Glutamatergic neuron (in vitro differentiated cells): Measurements from ENCODE around the gene TMEM214. TPM values are rescaled to one million over a fixed set of nuclear protein-coding genes. Genes with fewer than 3 reads are reported as not detected.

Source experiments
- DNase-seq: peaks from one replicate; pipeline ENCODE4 v3.0.0; 2022
- H3K27ac Mint-ChIP-seq: one replicate; pipeline ENCODE4 v1.8.0; 2020; ENCODE audit warnings: mild to moderate bottlenecking, mixed read lengths, inconsistent platforms; ENCODE audit not compliant: unreplicated experiment
- H3K27me3 Mint-ChIP-seq: one replicate; pipeline ENCODE4 v1.8.0; 2020; ENCODE audit warnings: mild to moderate bottlenecking, moderate library complexity, mixed read lengths, inconsistent platforms; ENCODE audit not compliant: unreplicated experiment
- H3K36me3 Mint-ChIP-seq: one replicate; pipeline ENCODE4 v1.8.0; 2020; ENCODE audit warnings: mild to moderate bottlenecking, mixed read lengths, inconsistent platforms; ENCODE audit not compliant: unreplicated experiment
- H3K4me1 Mint-ChIP-seq: one replicate; pipeline ENCODE4 v1.8.0; 2020; ENCODE audit warnings: mild to moderate bottlenecking, low read depth, mixed read lengths, inconsistent platforms; ENCODE audit not compliant: unreplicated experiment
- H3K4me3 Mint-ChIP-seq: one replicate; pipeline ENCODE4 v1.8.0; 2020; ENCODE audit warnings: mild to moderate bottlenecking, mixed read lengths, inconsistent platforms; ENCODE audit not compliant: unreplicated experiment
- H3K9me3 Mint-ChIP-seq: one replicate; pipeline ENCODE4 v1.8.0; 2020; ENCODE audit warnings: mild to moderate bottlenecking, moderate library complexity, mixed read lengths, inconsistent platforms; ENCODE audit not compliant: unreplicated experiment
- total RNA-seq: library from RNA; stranded (reverse); fragmentation: NEBNext Ultra II Directional; extraction: Animal tissue kit (Norgen Biotek cat#: 25700); gene quantifications from one replicate; pipeline ENCODE4 v1.2.1, GENCODE V29; 2021; ENCODE audit not compliant: unreplicated experiment
- TF ChIP-seq, protein P1 (sequence below): fragments of 200-600 bp; sonication (generic); IDR thresholded peaks from one replicate; pipeline ENCODE4 v1.5.0; 2021; ENCODE audit not compliant: partially characterized antibody, unreplicated experiment

Gene TMEM214
- total RNA-seq, 1 donor from 2014 or later = 35.8 TPM

DNA sequence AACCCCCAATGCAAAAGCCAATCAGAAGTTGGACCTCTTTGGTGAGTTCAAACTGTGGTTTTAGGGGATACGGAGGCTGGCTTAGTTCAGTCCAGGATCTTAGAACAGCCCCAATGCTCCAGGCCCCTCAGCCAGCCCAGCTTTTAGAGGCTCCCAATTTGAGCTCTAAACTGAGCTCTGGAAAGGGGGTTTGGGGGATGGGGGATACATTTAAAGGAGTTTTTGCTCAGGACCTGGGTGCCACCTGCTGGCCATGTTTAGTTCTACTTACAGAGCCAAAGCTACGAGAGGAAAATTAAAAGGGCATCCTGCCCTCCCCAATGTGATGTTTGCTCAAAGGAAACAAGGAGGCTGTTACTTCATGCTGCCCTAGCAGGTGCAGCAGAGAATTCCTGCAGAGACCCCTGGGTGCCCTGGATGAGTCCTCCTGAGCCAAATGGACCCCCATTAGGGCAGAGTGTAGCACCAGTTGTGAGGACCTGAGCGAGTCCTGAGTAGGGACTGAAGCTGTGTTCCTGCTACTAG lies 15.9 kb upstream of the TMEM214 start:
- TF ChIP-seq, protein P1, sequence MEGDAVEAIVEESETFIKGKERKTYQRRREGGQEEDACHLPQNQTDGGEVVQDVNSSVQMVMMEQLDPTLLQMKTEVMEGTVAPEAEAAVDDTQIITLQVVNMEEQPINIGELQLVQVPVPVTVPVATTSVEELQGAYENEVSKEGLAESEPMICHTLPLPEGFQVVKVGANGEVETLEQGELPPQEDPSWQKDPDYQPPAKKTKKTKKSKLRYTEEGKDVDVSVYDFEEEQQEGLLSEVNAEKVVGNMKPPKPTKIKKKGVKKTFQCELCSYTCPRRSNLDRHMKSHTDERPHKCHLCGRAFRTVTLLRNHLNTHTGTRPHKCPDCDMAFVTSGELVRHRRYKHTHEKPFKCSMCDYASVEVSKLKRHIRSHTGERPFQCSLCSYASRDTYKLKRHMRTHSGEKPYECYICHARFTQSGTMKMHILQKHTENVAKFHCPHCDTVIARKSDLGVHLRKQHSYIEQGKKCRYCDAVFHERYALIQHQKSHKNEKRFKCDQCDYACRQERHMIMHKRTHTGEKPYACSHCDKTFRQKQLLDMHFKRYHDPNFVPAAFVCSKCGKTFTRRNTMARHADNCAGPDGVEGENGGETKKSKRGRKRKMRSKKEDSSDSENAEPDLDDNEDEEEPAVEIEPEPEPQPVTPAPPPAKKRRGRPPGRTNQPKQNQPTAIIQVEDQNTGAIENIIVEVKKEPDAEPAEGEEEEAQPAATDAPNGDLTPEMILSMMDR = peak; percentile 81
- Mint-ChIP-seq H3K4me1 (peaks cover 22% of the 10 kb centered on the region), H3K27me3 (peaks cover 4% of the 10 kb centered on the region), H3K9me3 (peaks cover 3% of the 10 kb centered on the region), H3K4me3 (no peak overlapping the region), H3K27ac (no peak overlapping the region), H3K36me3 (peaks cover 19% of the 10 kb centered on the region)
- DNase-seq = peak; percentile 71

DNA sequence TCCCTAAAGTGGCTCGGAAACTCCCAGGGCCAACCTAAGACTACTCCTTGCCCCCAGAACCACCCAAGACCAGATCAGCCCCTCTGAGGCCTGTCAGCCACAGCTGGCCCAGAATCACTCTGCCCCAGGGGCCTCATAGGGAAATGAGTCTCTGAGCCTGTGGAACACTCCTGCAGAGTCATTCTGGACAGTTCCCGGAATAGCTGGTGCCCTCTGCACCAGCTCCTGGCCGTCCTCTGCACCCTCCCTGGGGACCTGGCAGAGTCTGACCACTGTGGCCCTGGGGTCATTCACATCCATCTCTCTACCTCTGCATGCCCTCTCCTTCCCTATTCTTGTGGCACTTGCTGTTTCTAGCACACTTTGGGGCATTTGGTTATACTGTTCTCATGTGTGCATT lies 14.6 kb upstream of the TMEM214 start:
- DNase-seq = no peak
- peaks cover 17% of the 10 kb centered on the region for H3K36me3 Mint-ChIP-seq
- H3K27me3 Mint-ChIP-seq = peaks cover 4% of the 10 kb centered on the region
- H3K27ac Mint-ChIP-seq = no peak overlapping the region
- H3K4me3 Mint-ChIP-seq = peak overlapping the region; percentile 20
- TF ChIP-seq, protein P1 = no peak
- H3K9me3 Mint-ChIP-seq = peaks cover 7% of the 10 kb centered on the region
- H3K4me1 Mint-ChIP-seq = peaks cover 22% of the 10 kb centered on the region

DNA sequence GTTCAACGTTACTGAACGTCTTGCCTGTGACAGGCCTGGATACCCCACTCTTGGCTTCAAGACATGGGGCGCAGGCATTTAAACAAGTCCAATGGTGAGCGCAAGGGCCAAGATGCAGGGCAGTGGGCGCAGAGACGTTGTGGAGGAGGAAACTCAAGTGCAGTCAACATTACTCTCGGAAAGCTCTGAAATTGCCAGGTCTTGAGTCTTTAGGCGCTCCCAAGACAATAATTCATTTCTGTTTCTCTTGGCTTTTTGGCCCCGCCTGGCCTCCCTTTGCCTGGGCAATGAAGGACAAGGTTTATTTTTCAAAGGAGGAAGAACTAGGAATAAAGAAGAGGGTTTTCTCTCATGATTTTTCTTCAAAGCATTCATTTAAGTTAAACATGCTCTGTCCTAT lies 13.3 kb upstream of the TMEM214 start:
- peaks cover 4% of the 10 kb centered on the region for H3K27me3 Mint-ChIP-seq
- no peak for DNase-seq
- no peak overlapping the region for H3K4me3 Mint-ChIP-seq
- H3K9me3 Mint-ChIP-seq = peaks cover 7% of the 10 kb centered on the region
- H3K27ac Mint-ChIP-seq = no peak overlapping the region
- TF ChIP-seq, protein P1 = no peak
- peaks cover 22% of the 10 kb centered on the region for H3K4me1 Mint-ChIP-seq
- peaks cover 7% of the 10 kb centered on the region for H3K36me3 Mint-ChIP-seq

DNA sequence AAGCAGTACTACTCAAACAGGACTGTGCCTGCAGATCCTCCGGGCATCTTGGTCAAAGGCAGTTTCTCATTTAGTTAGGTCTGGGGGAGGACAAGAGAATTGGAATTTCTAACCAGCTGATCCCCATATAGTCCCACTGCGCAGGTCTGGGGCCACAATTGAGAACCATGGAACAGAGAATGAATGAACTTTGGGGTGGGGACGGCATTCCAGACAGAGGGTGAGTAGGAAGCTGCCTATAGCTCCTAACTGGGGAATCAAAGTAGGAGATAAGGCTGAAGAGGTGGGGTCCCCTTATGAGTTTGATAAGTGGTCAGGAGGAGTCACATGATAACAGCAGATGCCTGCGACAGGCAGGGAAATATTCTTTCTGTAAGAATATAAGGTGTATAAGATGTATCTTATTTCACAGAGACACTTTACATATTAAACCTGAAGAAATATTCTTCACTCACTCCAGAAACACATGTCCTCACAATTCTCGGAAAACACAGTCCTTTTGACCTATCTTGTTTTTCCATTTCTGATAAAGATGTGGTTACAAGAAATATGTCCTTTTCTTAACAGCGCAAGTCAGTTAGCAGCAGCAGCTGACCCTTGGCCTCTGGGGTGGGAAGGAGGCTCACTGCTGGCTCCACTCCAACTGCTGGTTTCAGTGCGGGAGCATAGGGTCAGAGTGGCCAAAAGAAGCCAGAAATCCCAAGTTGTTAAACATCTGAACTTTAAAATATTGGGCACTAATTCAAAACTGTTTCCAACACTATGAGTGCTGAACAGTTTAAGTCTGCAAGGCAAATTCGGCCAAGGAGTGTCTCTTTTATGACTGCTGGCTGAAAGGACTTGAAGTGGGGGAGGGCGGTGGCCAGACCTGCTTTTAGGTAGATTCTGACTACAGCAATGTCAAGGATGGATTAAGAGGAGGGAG lies 12.6 kb upstream of the TMEM214 start:
- TF ChIP-seq, protein P1 = no peak
- peaks cover 7% of the 10 kb centered on the region for H3K36me3 Mint-ChIP-seq
- H3K9me3 Mint-ChIP-seq = peaks cover 7% of the 10 kb centered on the region
- H3K27ac Mint-ChIP-seq = peak overlapping the region; percentile 36
- DNase-seq = no peak
- H3K4me1 Mint-ChIP-seq = peaks cover 20% of the 10 kb centered on the region
- peaks cover 4% of the 10 kb centered on the region for H3K27me3 Mint-ChIP-seq
- peak overlapping the region; percentile 43 for H3K4me3 Mint-ChIP-seq
